ENCODE data around the gene GXYLT2. TPM values are rescaled to one million over a fixed set of nuclear protein-coding genes. Genes with fewer than 3 reads are reported as not detected.

The GXYLT2 gene
- polyA plus RNA-seq, 4 donors: 11.8 to 15.2 (median 13.0) TPM

GRCh38 chr3:73004316-73004715 lies 116.5 kb downstream of the GXYLT2 start:
- DNase-seq (ENCODE audit: low read depth in 4 of 4, low spot score in 3 of 4): no peak

GRCh38 chr3:73007992-73008712 lies 120.3 kb downstream of the GXYLT2 start:
- DNase-seq (ENCODE audit: low read depth in 4 of 4, low spot score in 3 of 4): no peak

GRCh38 chr3:73009008-73009407 lies 121.2 kb downstream of the GXYLT2 start:
- no peak for DNase-seq (ENCODE audit: low read depth in 4 of 4, low spot score in 3 of 4)

GRCh38 chr3:73009750-73010149 lies 121.9 kb downstream of the GXYLT2 start:
- DNase-seq (ENCODE audit: low read depth in 4 of 4, low spot score in 3 of 4): no peak

- DNase-seq (ENCODE audit: low read depth in 4 of 4, low spot score in 3 of 4): no peak
Observed at GRCh38 chr3:73010158-73010557, 122.3 kb downstream of the GXYLT2 start.

- no peak for DNase-seq (ENCODE audit: low read depth in 4 of 4, low spot score in 3 of 4)
Observed at GRCh38 chr3:73018298-73018697, 130.5 kb downstream of the GXYLT2 start.

- no peak for DNase-seq (ENCODE audit: low read depth in 4 of 4, low spot score in 3 of 4)
Observed at GRCh38 chr3:73018790-73019441, 131.1 kb downstream of the GXYLT2 start.

GRCh38 chr3:73021301-73021835 lies 133.5 kb downstream of the GXYLT2 start:
- no peak for DNase-seq (ENCODE audit: low read depth in 4 of 4, low spot score in 3 of 4)

GRCh38 chr3:73024836-73025235 lies 137.0 kb downstream of the GXYLT2 start:
- no peak for DNase-seq (ENCODE audit: low read depth in 4 of 4, low spot score in 3 of 4)

- no peak for DNase-seq (ENCODE audit: low read depth in 4 of 4, low spot score in 3 of 4)
Observed at GRCh38 chr3:73026111-73026759, 138.4 kb downstream of the GXYLT2 start.

Other genes with a start within 250 kb of the GXYLT2 start
- 10 to 100 TPM; 20.9 to 26.0 (median 23.8) TPM for gene SHQ1, start 39.6 kb upstream of the GXYLT2 start, polyA plus RNA-seq (ENCODE audit: insufficient read length in 4 of 4)
- 100 to 1,000 TPM in 2 of 4 donors, 10 to 100 TPM in 2; 75.4 to 107 (median 100.0) TPM for gene PPP4R2, start 108.8 kb downstream of the GXYLT2 start, polyA plus RNA-seq (ENCODE audit: insufficient read length in 4 of 4)
- gene EBLN2, start 173.6 kb downstream of the GXYLT2 start, polyA plus RNA-seq (ENCODE audit: insufficient read length in 4 of 4): 1 to 10 TPM; 2.1 to 4.3 (median 3.3) TPM

Data from right renal pelvis (tissue), 4 donors.